ENCODE measurements around the gene ZBTB37. TPM values are rescaled to one million over a fixed set of nuclear protein-coding genes. Genes with fewer than 3 reads are reported as not detected.

Gene ZBTB37
- total RNA-seq, 1 experiment from 2014 or later = 12.0 TPM

DNA sequence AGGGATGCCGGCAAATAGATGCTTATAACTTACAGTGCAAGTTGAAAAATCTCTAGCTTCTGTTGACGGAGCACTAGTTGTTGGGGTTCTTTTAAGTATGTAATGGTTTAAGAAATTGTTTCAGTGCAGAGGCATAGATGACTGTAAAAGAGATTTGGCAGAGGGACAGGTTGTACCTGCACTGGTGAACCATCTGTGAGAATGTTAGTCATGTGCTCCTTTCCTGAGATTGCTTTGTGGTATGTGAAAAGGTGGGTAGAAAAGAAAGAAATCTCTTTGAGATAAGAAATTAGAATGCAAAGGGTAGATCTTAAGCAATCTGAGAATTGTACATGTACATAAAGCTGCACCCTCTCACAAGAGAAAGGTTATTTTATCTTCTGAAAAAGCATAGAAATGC is 19.4 kb downstream of the ZBTB37 start:
- Histone ChIP-seq H3K27ac (ENCODE audit: insufficient read length, low read depth, low read length) (no peak overlapping the region), H2BK12ac (ENCODE audit: insufficient read length, low read depth, low read length) (no peak overlapping the region), H2AFZ (ENCODE audit: low read length) (no peak overlapping the region), H4K20me1 (ENCODE audit: control insufficient read depth, insufficient read depth, insufficient read length) (no peaks in the 10 kb centered on the region), H3K4ac (ENCODE audit: low read depth, low read length) (no peak overlapping the region), H3K56ac (ENCODE audit: insufficient read length, low read depth, low read length) (no peak overlapping the region), H3K4me2 (ENCODE audit: insufficient read depth, insufficient read length, low read length) (no peak overlapping the region), H3K27me3 (ENCODE audit: insufficient read depth, low read length) (no peaks in the 10 kb centered on the region), H3K23me2 (ENCODE audit: insufficient read length, low read depth, low read length, poor library complexity, severe bottlenecking) (no peaks in the 10 kb centered on the region), H3K9ac (ENCODE audit: extremely low read depth, insufficient read length, low read length) (no peak overlapping the region), H3K9me3 (ENCODE audit: control insufficient read depth, low read depth, low read length) (no peaks in the 10 kb centered on the region), H3K4me1 (ENCODE audit: insufficient read depth, low read length) (peaks cover 6% of the 10 kb centered on the region; the same call in 1 of the 2 replicates), H4K91ac (ENCODE audit: insufficient read length, low read depth, low read length) (no peak overlapping the region), H3T11ph (ENCODE audit: low read length) (no peak overlapping the region), H2AK5ac (ENCODE audit: insufficient read length, low read length) (no peak overlapping the region), H2BK15ac (ENCODE audit: low read depth, low read length) (no peak overlapping the region), H4K5ac (ENCODE audit: insufficient read length, low read depth, low read length) (no peak overlapping the region), H3K79me2 (ENCODE audit: insufficient read depth, low read length) (no peaks in the 10 kb centered on the region; the same call in 1 of the 2 replicates), H3K79me1 (ENCODE audit: insufficient read depth, low read depth, low read length, poor library complexity, severe bottlenecking) (no peaks in the 10 kb centered on the region), H4K8ac (replicated peaks; ENCODE audit: insufficient read length, low read depth, low read length) (no peak overlapping the region), H3K23ac (ENCODE audit: insufficient read length, low read depth, low read length) (no peak overlapping the region), H3K14ac (ENCODE audit: insufficient read depth, low read length) (no peak overlapping the region), H2BK5ac (ENCODE audit: insufficient read length, low read length) (no peak overlapping the region), H2BK20ac (ENCODE audit: low read depth, low read length, poor library complexity, severe bottlenecking) (no peak overlapping the region), H3K18ac (ENCODE audit: insufficient read length, low read depth, low read length) (no peak overlapping the region), H2BK120ac (ENCODE audit: low read depth, low read length, poor library complexity, severe bottlenecking) (no peak overlapping the region)
- H3K4me3 Mint-ChIP-seq = no peak overlapping the region
- H3K27ac Mint-ChIP-seq = peak overlapping the region in 1 of 3 experiments; percentile 28; a peak in 1 of 7 replicates
- WGBS (ENCODE audit: extremely low coverage, insufficient read length, low lambda C conversion rate) = no CpG with 5 or more reads among the region's 2 CpGs
- no peaks in the 10 kb centered on the region for H3K27me3 Mint-ChIP-seq (ENCODE audit: low read depth)
- peaks cover 10 to 19% (median 13%) of the 10 kb centered on the region in 3 experiments; a peak in 6 of 7 replicates for H3K36me3 Mint-ChIP-seq (ENCODE audit: insufficient read depth in 1 of 3, low read depth in 3 of 3)
- peaks cover 16 to 20% of the 10 kb centered on the region in 2 experiments for H3K4me1 Mint-ChIP-seq
- H3K9me3 Mint-ChIP-seq = no peaks in the 10 kb centered on the region
- TF ChIP-seq, protein P1, sequence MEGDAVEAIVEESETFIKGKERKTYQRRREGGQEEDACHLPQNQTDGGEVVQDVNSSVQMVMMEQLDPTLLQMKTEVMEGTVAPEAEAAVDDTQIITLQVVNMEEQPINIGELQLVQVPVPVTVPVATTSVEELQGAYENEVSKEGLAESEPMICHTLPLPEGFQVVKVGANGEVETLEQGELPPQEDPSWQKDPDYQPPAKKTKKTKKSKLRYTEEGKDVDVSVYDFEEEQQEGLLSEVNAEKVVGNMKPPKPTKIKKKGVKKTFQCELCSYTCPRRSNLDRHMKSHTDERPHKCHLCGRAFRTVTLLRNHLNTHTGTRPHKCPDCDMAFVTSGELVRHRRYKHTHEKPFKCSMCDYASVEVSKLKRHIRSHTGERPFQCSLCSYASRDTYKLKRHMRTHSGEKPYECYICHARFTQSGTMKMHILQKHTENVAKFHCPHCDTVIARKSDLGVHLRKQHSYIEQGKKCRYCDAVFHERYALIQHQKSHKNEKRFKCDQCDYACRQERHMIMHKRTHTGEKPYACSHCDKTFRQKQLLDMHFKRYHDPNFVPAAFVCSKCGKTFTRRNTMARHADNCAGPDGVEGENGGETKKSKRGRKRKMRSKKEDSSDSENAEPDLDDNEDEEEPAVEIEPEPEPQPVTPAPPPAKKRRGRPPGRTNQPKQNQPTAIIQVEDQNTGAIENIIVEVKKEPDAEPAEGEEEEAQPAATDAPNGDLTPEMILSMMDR (conservative IDR thresholded peaks at IDR 0.05) = no peak
- DNase-seq = no peak
